HepG2 (cell line): ENCODE data around the gene SFRP2. TPM values are rescaled to one million over a fixed set of nuclear protein-coding genes. Genes with fewer than 3 reads are reported as not detected.

ENCODE experiments used
- ATAC-seq: fragments of 200-7000 bp; cut with Tn5 transposase; 3 replicates; pipeline ENCODE4 v1.9.1; 2020; ENCODE audit warnings: mild to moderate bottlenecking, moderate library complexity
- BruUV-seq: library from RNA; stranded (reverse); fragments of 400-500 nt; replicated peaks from 2 replicates; lab custom pipeline; 2021; lab: Mats Ljungman, UMichigan
- CTCF ChIA-PET: fragments of 300-600 bp; formaldehyde crosslinking; extraction: SDS; loops from one replicate; lab custom pipeline; 2021; ENCODE audit warnings: low total read pairs, inconsistent platforms, low intra/inter-chr PET ratio; lab: Yijun Ruan, JAX
- POLR2A ChIA-PET: fragments of 350-600 bp; sonication (Branson Sonifier 250); formaldehyde crosslinking; loops from one replicate; lab custom pipeline; 2020; ENCODE audit warnings: antibody characterized with exemption, inconsistent platforms; lab: Yijun Ruan, JAX
- DNase-seq: peaks from one replicate; pipeline ENCODE4 v3.0.0-alpha.2; 2015; ENCODE audit warnings: low spot score
- FAIRE-seq: peaks from 3 replicates; lab custom pipeline; 2011; peaks lifted over from hg19 to GRCh38; lab: Jason Lieb, UNC
- H2AFZ ChIP-seq: one replicate; pipeline ENCODE4 v1.6.1; 2011; ENCODE audit warnings: low read length, inconsistent platforms
- H3K27ac ChIP-seq: fragments of 300-600 bp; 3 replicates; pipeline ENCODE4 v1.8.0; 2011; ENCODE audit warnings: mixed run types, mild to moderate bottlenecking, mixed read lengths, low read length, inconsistent platforms; ENCODE audit not compliant: insufficient read depth; ENCODE audit errors: extremely low read length
- H3K27me3 ChIP-seq, 2 experiments: fragments of 200-600 bp in 1 of 2; 2 replicates in 1 of 2; 3 replicates in 1 of 2; pipeline versions ENCODE4 v1.6.0 to v1.8.0; 2011; ENCODE audit warnings: low read length in 2 of 2, mild to moderate bottlenecking in 2 of 2, moderate library complexity in 2 of 2, inconsistent platforms in 1 of 2; ENCODE audit not compliant: insufficient read depth in 2 of 2, control insufficient read depth in 1 of 2
- H3K36me3 ChIP-seq, 2 experiments: fragments of 200-600 bp in 1 of 2; replicated peaks in 1 of 2; 2 replicates in 1 of 2; 3 replicates in 1 of 2; pipeline versions ENCODE4 v1.5.1 to v1.8.0; 2011; ENCODE audit warnings: low read length in 2 of 2, inconsistent platforms in 1 of 2; ENCODE audit not compliant: insufficient read depth in 2 of 2, control insufficient read depth in 1 of 2
- H3K4me1 ChIP-seq: 2 replicates; pipeline ENCODE4 v1.5.1; 2012; ENCODE audit warnings: low read length, inconsistent platforms; ENCODE audit not compliant: insufficient read depth
- H3K4me2 ChIP-seq: 2 replicates; pipeline ENCODE4 v1.6.0; 2011; ENCODE audit warnings: low read depth, low read length, inconsistent platforms
- H3K4me3 ChIP-seq, 3 experiments: fragments of 200-600 bp in 1 of 3; sonication (generic), shearing (Covaris generic) in 1 of 3; replicated peaks in 1 of 3; 2 replicates each; pipeline ENCODE4 v1.5.1; 2011 to 2016; ENCODE audit warnings: low read length in 3 of 3, inconsistent platforms in 2 of 3, low read depth in 2 of 3, mild to moderate bottlenecking in 2 of 3, control low read depth in 1 of 3, mixed read lengths in 1 of 3; ENCODE audit not compliant: insufficient read depth in 1 of 3
- H3K79me2 ChIP-seq: one replicate; pipeline ENCODE4 v1.6.1; 2011; ENCODE audit warnings: low read length, inconsistent platforms; ENCODE audit not compliant: insufficient read depth
- H3K9ac ChIP-seq: 2 replicates; pipeline ENCODE4 v1.6.0; 2011; ENCODE audit warnings: mild to moderate bottlenecking, low read depth, low read length, inconsistent platforms; ENCODE audit not compliant: insufficient read depth
- H3K9me3 ChIP-seq: 2 replicates; pipeline ENCODE4 v1.5.1; 2012; ENCODE audit warnings: mild to moderate bottlenecking, low read length
- H4K20me1 ChIP-seq: 2 replicates; pipeline ENCODE4 v1.6.0; 2011; ENCODE audit warnings: inconsistent platforms, mild to moderate bottlenecking, low read length, moderate library complexity; ENCODE audit not compliant: insufficient read depth
- IKZF4 ChIP-seq: sonication (generic); formaldehyde crosslinking; IDR thresholded peaks from 2 replicates; pipeline ENCODE4 v1.5.1; 2020; ENCODE audit warnings: borderline replicate concordance, mild to moderate bottlenecking, low read depth, missing genetic modification reagents; ENCODE audit errors: not compliant biosample characterization
- KAT8 ChIP-seq: IDR thresholded peaks from 2 replicates; pipeline ENCODE4 v1.6.1; 2016; ENCODE audit warnings: missing genetic modification reagents, missing compliant biosample characterization
- ZBTB39 ChIP-seq: sonication (generic); formaldehyde crosslinking; IDR thresholded peaks from 2 replicates; pipeline ENCODE4 v1.5.0; 2020; ENCODE audit warnings: missing genetic modification reagents
- ZBTB40 ChIP-seq, 2 experiments: fragments of 450-650 bp in 1 of 2; sonication (generic) in 1 of 2; formaldehyde crosslinking in 1 of 2; IDR thresholded peaks; 2 replicates each; pipeline versions ENCODE4 v1.6.1 to v1.8.0; 2016 to 2022; ENCODE audit warnings: antibody characterized with exemption in 1 of 2, mild to moderate bottlenecking in 1 of 2, missing genetic modification reagents in 1 of 2
- ZNF746 ChIP-seq: sonication (generic); formaldehyde crosslinking; IDR thresholded peaks from 2 replicates; pipeline ENCODE4 v1.8.0; 2022; ENCODE audit warnings: mild to moderate bottlenecking, missing genetic modification reagents
- ZUFSP ChIP-seq: sonication (generic); formaldehyde crosslinking; IDR thresholded peaks from 2 replicates; pipeline ENCODE4 v1.9.0; 2021; ENCODE audit warnings: missing genetic modification reagents, mild to moderate bottlenecking, borderline replicate concordance
- WGBS: methylation state at CpG from one replicate; pipeline ENCODE4 v1.1.6; 2017; ENCODE audit warnings: low lambda C conversion rate; 5-methylcytosine and 5-hydroxymethylcytosine counted together
- in situ Hi-C: cut with HindIII; loops from 2 replicates; pipeline ENCODE4 v1.10.0; 2017; ENCODE audit warnings: low pct_unique_long_range_greater_than_20kb; ENCODE audit not compliant: extremely low pct_ligation_motif_present
- intact Hi-C: fragments of 100-400 bp; cut with micrococcal nuclease; formaldehyde crosslinking; loops from one replicate; pipeline ENCODE4 v1.10.0; 2022; ENCODE audit not compliant: unreplicated experiment
- polyA plus RNA-seq, 8 experiments: library from polyadenylated mRNA; depleted of rRNA in 3 of 8; stranded (reverse) in 7 of 8; unstranded in 1 of 8; fragments of >200 nt; fragmentation: Illumina TruSeq in 4 of 8; extraction: Trizol in 4 of 8; gene quantifications; 2 replicates each; pipeline versions ENCODE4 v1.2.1 to v1.2.3, GENCODE V29; 2011 to 2016; ENCODE audit warnings: low read depth in 4 of 8, missing spikeins in 1 of 8, mixed read lengths in 1 of 8; ENCODE audit not compliant: insufficient read depth in 1 of 8
- total RNA-seq, 5 experiments: library from RNA; depleted of rRNA; stranded (reverse); fragments of >200 nt; fragmentation: Illumina TruSeq; extraction: Trizol; gene quantifications; 2 replicates each; pipeline ENCODE4 v1.2.3, GENCODE V29; 2016; ENCODE audit warnings: low read depth in 1 of 5

Gene SFRP2
- total and polyA plus RNA-seq, 2 of the 13 experiments (the other 11 are each of a cell fraction or from before 2014, with no cell fraction given) = not detected

GRCh38 chr4:153776601-153777000 is 12.3 kb downstream of the SFRP2 start:
- Histone ChIP-seq H3K36me3 (no peaks in the 10 kb centered on the region), H3K9ac (no peak overlapping the region), H4K20me1 (no peaks in the 10 kb centered on the region), H3K79me2 (no peaks in the 10 kb centered on the region), H3K4me3 (no peak overlapping the region), H2AFZ (no peak overlapping the region), H3K4me2 (no peak overlapping the region), H3K27me3 (peaks cover 3 to 12% of the 10 kb centered on the region in 2 experiments; a peak in 3 of 5 replicates), H3K27ac (no peak overlapping the region), H3K4me1 (no peaks in the 10 kb centered on the region), H3K9me3 (no peaks in the 10 kb centered on the region)
- ATAC-seq (no peak), DNase-seq (no peak), FAIRE-seq (no peak)
- WGBS = 2% methylated on average over 3 of the region's 3 CpGs
- intact Hi-C loops (no loop called here), in situ Hi-C loops (no loop called here)
- ChIA-PET CTCF (no interaction called here), POLR2A (no interaction called here)
- no TSS peak for BruUV-seq
- no peak for TF ChIP-seq ZUFSP (CRISPR knock-in tag)
- TF ChIP-seq KAT8 (CRISPR knock-in tag) = no peak
- TF ChIP-seq ZBTB39 (CRISPR knock-in tag) = no peak
- no peak for TF ChIP-seq ZNF746
- TF ChIP-seq IKZF4 = no peak
- no peak for TF ChIP-seq ZBTB40 (IDR thresholded peaks at IDR 0.05)
- TF ChIP-seq ZBTB40 (CRISPR knock-in tag; IDR thresholded peaks at IDR 0.05) = no peak
